NCI-H2107 treated with DMSO at 0.1 percent for 48 hours (cell line): ENCODE results near the gene YEATS2.

ENCODE experiments used
- DNase-seq: peaks from one replicate; lab custom pipeline; 2025; ENCODE audit not compliant: unreplicated experiment; lab: John Stamatoyannopoulos, UW

The YEATS2 gene

DNA sequence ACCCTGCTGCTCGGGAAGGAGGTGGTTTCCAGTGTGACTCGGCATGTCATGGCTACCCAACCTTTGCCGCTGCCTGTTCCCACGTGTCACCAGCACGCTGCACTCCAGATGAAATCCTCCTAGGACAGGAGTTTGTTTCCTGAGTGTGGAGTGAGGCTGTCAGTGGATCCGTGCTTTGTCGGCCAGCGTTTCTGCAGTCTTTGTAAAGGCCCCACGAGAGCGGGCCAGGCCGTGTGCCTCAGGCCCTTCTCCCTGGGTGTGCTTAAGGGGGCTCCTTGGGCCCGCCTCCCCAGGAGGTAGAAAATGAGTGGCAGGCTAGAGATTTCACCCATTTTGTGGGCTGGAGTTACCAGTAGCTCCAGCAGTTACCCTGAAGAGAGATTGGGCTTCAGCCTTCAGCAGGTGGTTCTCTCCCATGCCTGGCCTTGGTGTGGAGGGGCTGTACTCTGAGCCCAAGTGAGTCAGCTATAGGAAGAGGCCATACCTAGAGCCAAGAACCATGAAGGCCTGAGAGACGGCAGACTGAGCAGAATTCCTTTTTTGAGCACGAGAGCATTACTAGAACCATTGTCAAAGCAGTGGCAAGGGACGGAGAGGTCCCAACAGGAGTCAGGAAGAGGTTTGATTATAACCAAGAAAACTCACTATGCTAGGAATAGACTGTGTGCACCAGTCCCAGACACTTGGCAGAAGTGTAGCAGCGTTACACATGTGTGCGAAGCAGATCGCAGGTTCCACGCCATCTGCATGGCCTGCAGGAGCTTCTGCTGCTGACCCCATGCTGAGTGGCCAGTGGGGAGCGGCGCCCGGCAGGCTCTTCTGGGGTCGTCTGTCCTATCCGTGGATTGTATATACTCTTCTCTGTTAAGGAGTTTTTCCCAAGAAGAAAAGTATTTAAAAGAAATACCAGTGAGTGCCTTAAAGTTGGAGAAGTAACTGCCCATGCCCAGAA is 113.3 kb downstream of the YEATS2 start:
- DNase-seq, result no peak

DNA sequence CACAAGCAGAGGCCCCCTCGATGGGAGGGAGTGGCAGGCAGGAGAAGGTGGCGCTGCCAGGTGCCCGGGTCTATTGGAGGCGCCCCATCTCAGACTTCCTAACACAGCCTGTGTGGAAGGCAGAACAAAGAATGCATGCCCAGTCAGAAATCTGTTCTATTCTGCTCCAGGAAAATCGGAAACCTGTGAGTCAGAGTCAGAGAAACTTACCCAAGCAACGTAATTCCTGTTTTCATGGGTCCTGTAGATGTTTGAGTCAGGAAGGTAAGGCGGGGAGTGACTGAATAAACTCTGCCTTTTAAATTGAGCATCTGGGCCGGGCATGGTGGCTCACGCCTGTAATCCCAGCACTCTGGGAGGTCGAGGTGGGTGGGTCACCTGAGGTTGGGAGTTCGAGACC is 114.0 kb downstream of the YEATS2 start:
- no peak for DNase-seq

DNA sequence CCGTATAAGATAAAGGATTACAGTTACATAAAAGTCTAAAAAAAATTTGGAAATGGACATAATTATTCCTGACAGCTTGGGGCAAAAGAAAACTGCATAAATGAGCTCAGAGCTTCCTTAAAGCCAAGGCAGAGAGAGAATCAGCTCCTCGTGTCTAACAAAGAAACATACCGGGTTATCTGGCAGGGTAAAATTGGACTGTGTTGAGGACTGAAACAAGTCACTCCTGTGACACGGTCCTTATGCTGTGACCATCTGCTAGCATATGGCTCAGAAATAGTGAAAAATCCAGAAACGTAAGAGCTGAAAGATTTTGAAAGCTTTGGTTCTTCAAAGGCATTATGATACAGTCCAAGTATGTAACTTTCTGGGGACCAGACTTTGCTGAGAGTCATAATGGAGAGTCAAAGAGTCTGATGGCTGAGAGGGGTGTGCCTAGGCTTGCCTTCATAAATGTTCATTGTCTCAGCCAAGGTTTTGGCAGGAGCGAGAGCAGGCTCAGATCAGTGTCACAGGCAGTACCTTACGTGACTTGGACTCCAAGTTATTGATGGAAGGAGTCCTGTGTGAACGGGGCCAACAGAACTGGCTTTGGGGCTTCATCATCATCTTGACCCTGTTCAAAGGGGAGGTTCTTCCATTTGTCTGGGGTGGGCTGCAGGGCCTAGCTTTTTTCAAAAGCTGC is 115.3 kb downstream of the YEATS2 start:
- no peak for DNase-seq

DNA sequence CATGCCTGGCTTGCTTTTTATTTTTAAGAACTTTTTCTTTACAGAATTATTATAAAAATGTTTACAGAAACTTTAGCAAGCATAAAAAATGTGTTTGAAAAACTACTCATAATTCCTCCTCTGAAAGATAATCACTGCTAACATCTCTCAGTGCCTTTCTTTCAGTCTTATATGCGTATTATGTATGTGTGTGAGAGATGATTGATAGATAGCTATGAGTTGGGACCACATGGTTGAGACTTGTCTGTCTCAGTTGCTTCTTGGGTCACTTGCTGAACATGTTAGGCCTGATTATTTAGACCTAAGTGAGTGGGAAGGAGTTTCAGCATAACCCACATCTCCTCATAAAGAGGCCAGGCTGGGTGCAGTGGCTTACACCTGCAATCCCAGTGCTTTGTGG is 116.6 kb downstream of the YEATS2 start:
- no peak for DNase-seq

DNA sequence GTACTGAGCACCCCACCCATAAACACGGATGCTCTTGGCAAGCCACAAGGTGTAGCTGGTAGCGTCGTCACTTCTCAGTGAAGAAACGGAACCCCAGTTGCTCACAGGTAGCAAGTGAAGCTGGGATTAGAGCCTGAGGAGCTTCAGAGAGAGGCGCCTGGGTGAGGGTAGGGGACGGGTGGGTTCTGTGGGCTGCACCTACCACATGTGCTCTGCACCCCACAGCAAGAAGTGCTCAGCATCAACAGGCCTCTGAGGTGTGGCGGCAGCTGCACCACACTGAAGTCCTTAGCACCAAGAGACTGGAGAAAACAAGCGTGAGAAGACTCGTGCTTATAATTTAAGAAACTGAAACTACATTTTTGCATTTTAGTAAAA is 118.0 kb downstream of the YEATS2 start:
- peak; percentile 90 for DNase-seq

DNA sequence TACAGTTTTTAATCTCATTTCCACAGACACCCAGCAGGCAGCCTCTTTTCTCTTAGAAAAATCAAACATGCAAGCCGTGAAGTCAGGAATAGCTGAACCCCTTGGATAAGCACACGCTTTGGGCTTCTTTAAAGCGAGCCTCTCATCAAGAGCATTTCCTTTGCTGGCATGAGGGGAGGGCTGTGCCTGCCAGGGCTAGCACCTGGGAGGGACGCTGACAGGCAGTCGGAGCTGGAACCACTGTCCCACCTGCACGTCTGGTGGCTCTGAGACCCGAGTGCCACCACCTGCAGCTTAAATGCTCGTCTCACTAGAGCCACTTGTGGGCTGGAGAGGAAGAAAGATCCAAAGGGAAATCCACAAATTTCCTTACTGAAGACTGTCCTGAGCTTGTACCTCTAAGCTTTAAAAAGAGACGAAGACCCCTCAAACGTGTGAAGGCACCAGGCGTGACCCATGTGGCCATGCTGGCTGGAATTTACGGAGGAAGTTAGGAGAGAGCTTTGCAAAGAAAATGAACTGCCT is 118.4 kb downstream of the YEATS2 start:
- peak; percentile 90 for DNase-seq

DNA sequence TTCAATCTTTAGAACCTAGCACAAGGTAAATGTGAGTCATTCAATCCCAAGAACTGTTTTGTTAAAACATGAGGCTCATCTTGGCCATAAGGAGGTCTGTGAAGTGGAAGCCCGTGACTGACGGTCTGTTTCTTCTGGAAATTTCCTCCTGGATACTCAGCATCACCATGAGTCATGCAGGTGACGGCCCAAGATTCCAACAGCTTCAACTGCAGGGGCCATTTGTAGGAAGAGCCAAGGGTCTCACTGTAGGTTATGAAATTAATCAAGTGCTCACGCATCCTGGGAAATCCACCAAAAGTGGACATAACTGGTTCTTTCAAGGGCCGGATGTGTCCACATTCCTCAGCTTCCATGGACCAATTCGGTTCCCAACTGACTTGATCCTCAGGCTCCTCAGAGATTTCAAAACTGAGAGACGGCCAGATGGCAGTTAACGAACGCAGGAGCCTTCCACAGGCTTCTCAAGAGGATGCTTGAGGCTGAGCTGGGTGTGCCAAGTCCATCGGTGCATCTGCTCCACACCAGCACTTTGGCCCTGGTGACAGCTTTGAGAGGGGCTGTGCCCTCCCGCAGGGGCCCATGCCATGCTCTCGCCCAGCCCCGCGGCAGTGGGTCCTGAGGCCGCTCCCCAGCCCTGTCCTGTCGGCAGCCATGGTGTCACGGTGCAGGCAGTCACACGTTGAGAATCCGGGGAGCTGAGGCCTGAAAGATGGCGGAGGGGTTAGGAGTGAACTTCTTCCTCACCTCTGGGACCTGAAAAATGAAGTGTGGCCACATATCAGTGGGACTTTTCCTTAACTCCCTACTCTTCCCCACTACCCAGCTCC is 119.3 kb downstream of the YEATS2 start:
- DNase-seq, result no peak

DNA sequence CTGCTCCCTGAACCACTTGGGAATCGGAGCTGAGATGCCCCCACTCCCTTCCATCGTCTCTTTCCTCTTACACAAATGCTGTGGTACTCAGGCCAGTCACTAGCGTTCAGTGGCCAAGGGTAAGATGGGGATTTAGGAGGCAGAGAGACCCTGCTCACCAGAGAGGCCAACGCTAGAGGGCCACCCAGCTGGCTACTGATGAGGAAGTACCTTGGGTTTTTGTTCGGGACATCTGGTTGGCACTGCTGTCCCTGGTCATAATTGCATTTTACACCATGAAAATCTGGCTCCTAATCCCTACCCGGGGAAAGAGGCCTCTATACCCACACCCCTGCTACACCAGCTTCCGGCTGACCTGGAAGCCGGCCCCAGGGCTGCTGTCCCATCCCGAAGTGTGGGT is 120.0 kb downstream of the YEATS2 start:
- no peak for DNase-seq

DNA sequence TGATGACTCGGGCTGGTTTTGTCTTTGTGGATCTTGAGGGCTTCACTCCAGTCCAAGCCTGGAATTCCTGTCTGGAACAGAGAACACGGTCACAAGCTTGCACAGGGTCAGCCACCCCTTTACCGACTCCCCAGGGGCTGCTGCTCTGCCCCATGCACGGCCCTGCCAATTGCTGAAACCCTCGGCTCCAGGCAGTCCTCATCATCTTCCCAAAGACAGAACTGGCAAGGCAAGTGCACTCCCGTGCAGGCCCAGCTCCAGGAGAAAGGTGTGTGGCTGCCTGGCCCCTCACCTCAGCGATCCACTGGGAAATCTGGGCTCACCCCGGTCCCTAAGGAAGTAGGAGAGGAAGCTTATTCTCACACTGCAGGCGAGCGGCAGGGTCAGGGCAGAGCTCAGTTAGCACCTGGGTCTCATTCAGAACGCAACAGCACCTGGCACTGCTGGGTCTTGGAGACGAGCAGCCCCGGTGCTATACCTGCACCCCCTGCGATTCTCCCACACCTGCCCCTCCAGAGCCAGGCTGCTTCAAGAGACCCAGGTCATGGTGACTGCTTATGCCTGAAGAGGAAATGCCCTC is 120.5 kb downstream of the YEATS2 start:
- no peak for DNase-seq

DNA sequence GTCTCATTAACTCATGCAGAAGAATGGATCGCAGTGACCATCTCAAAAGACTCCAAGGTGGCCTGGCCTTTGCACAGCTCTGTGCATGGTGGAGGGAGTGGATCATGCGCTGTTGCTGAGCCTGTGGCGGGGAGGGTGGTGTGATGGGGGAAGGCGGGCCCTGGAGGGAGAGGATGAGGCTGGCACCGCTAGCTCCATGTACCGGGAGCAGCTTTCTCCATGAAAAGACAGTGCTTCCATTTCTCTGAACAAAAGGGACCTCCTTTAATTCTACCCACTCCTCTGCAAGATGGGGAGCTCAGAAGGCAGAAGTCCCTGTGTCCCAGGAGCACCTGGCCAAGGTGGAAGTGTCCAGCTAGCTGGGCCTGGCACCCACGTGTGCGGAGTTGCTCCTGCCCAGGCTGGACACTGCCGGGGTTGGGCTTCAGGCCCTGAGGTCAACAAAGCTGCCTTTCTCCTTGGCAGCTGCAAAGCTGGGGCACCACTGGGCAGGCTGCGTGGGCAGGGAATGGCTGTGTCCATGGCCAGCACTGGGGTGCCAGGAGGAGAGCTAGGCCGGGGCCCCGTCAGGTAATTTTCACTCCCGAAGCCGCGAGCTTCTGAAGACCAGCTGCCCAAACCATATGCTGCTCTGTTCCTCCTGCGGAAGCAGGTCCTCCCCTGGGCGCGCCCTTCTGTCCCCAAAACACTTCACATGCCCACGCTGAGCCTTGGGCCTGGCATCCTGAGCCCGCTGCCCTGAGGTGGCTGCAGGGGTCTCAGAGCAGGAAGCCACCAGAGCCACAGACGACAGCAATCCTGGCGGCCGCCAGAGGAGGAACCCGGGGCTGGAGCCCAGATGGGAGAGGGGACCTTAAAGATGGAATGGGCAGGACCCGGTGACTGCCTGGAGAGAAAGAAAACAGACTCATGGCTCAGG is 121.4 kb downstream of the YEATS2 start:
- no peak for DNase-seq

DNA sequence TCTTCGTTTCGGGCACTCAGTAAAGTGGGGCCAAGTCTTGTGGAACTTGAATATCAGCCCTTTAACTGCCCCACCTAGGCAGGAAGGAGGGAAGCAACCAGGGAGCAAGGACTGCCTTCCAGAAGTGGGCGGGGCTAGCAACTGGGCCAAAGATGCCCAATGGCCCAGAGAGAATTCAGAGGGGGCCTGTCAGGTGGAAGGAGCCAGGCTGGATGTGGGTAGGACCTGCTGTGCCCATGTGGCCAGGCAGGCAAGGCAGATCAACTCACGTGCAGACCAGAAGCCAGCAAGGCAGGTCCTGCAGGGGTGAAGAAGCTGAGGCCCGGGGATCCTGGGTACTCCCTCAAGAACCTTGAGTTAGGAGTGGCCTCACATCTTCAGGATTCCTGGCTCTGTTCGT is 122.2 kb downstream of the YEATS2 start:
- DNase-seq, result no peak

DNA sequence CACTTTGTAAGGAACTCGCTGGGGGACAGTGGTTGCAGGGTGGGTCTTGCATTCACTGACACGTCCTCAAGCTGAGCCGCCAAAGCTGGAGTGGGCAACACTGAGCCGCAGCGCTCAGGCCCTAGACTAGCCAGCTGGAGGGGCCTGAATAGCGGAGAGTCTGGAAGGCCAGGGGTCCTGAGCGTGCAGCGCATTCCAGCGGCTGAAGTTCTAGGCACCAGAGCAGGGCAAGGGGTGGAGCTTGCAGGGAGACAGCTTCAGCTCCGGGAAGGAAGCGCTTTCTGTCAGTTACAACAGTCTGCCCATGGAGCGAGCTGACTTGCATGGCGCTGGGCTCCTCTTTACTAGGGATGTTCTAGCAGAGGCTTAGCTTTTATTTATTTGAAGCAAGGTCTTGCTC is 125.0 kb downstream of the YEATS2 start:
- DNase-seq, result no peak

DNA sequence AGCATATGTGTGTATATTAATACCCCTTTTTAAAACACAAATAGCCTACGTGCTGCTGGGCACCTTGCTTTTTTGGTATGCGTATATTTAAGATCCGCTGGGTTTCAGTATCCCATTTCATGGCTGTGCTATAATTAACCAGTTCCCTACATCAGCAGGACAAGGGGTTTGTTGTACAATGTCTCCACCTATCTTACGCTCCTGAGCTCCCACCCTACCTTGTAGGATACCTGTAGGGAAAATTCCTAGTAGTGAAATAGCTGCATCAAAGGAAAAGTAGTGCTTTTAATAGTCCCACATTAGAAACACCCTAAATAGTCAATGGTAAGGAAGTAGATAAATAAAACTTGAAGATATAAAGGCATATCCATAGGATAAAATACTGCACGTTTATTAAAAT is 126.4 kb downstream of the YEATS2 start:
- DNase-seq, result peak; percentile 88

DNA sequence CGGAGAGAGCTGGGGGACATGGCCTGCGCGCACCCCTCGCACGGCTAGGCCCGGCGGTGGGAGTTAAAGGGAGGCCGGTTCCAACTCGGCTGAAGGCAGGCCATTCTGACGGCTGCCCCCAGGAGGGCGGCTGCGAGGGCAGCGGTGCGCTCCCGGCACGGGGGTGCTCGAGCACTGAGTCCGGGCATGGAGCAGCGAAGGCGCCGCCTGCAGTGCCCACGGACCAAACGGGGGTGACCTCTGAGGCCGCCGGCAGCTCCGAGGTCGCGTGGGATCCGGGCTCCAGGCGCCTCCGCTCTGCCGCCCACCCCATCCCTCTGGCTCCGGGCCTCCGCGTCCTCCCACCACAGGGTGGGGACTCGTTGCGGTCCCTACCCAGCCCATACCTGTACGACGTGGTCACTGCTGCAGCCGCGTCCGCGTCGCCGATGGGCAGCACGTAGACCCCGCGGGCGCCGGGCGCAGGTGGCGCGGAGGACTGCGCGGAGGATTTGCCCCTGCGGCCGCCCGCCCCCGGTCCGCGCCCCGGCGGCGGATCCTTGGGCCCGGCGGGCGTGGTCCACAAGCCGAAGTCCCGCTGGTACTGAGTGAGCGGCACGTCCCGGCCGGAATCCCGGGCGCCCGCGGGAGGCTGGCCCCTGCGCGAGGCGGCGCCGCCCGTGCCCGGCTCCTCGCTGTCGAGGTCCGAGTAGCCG is 127.3 kb downstream of the YEATS2 start:
- no peak for DNase-seq

DNA sequence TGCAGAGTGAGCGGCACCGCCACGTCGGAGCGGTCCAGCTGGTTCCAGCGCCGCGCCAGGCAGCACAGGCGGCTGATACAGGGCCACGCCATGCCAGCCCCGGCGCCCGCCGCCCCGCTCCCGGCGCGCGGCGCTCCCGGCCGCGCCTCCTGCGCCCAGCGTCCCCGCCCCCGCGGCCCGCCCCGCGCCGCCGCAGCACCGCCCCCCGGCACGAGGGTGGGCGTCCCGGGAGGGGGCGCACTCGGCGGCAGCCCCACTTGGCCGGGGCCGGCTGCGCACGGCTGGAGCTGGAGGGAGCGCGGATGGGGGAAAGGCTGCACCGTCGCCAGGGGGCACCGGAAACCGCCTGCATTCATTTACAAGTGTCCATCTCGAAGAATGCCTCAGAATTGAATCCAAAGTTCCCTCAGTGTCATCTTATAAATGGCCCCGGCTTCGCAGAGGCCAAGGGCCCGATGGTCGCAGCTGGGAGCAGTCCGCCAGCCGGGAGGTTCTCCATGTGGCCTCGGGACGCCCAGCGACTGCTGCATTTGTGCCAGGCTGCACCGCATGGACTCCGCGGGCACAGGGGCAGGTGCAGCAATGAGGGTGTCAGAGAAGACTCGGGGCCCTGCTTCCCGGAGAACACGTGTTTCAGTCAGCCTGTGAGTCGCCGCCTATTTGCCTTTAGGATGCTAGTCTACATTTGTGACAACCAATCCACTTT is 128.0 kb downstream of the YEATS2 start, which contains the start of gene MAP6D1:
Gene MAP6D1 (minus strand): TSS at position 122 of the 706 bp plus-strand sequence. CDS start 30 bp downstream, at position 92.
- DNase-seq, result peak; percentile 90

DNA sequence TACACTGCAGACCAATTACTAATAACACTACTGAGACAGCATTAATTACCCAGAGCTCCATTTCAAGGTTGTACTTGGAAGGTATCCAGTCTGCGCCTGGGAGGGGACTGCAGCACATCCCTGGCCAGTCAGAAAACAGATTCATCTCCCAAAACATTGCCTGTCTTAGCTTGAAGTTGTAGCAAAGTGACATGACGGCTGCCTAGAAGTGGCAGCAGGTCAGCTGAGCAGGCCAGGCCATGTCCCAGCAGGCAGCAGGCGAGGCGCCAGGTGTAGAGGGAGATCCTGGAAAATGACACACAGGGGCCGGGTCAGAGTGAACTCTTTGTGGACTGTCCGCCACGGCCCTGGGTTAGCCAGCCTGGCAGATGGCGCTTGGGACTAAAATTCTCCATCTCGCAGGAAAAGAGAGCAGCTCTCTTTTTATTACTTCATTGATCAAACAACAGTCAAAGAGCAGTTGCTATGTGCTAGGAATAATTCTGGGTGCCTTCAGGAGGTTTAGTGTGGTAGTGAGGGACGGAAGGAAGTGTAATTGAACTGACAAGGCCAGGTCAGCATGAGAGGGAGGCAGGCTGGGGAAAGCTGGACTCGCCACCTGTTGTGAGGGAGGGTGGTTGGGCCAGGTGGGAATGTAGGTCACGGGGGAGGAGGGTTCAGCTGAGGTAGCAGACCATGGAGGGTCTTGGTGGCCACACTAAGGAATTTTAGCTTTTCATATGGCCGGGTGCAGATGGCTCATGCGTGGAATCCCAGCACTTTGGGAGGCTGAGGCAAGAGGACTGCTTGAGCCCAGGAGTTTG is 129.1 kb downstream of the YEATS2 start:
- DNase-seq, result peak; percentile 67

DNA sequence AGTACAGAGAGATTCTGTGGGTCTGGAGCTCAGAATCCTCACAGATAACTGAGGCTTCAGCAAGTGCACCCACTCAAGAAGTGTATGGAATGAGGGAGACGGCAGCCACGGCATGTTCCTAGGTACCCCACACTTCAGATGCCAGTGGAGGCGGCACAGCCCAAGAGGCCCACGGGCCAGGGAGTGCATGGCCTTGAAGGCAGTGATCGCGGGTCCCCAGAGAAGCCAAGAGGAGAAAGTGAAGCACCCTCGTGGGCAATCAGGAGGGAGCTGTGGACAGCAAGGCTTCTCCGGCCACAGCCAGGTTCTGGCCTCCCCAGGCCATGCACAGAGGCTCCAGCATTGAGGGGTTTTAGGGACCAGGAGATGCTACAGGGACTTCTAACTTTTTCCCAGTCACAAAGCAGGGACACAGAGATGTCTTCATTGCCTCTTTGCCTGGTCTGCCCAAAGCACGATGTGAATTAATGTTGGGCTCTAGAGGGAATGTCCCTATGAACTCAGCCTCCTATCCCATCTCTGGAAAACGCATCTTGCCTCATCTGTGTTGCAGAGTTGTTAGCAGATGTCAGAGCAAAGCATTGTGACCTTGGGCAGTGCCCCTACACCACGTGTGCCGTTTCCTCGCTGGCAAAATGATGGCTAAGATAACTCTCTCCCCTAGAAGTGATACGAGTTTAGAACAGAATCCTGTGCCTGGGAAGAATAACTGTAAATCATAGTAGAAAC is 130.4 kb downstream of the YEATS2 start:
- no peak for DNase-seq
